PC-9 (cell line): Measurements from ENCODE around the gene KIAA1328. TPM values are rescaled to one million over a fixed set of nuclear protein-coding genes. Genes with fewer than 3 reads are reported as not detected.

Experiments used
- BruUV-seq: library from RNA; stranded (reverse); fragments of 400-500 nt; replicated peaks from 2 replicates; lab custom pipeline; 2021; lab: Mats Ljungman, UMichigan
- CTCF ChIA-PET: fragments of 300-600 bp; sonication (Branson Sonifier 250); formaldehyde crosslinking; loops from one replicate; lab custom pipeline; 2022; ENCODE audit warnings: antibody characterized with exemption; lab: Charles Lee
- POLR2A ChIA-PET: fragments of 300-600 bp; sonication (Branson Sonifier 250); formaldehyde crosslinking; loops from one replicate; lab custom pipeline; 2022; ENCODE audit warnings: antibody characterized with exemption; ENCODE audit not compliant: unreplicated experiment; lab: Charles Lee
- DNase-seq, 2 experiments: peaks; one replicate each; pipeline versions ENCODE4 v3.0.0 to v3.0.0-alpha.2; 2015 to 2022; ENCODE audit warnings: mixed read lengths in 1 of 2
- H2AFZ ChIP-seq: fragments of 200-600 bp; sonication (generic); 2 replicates; pipeline ENCODE4 v1.8.1; 2017; ENCODE audit warnings: antibody characterized with exemption
- H3F3A ChIP-seq: fragments of 200-600 bp; sonication (generic); 2 replicates; pipeline ENCODE4 v1.8.1; 2017; ENCODE audit warnings: antibody characterized with exemption, mild to moderate bottlenecking, low read depth; ENCODE audit not compliant: insufficient read depth
- H3K27ac ChIP-seq: fragments of 200-600 bp; sonication (generic); 2 replicates; pipeline ENCODE4 v1.6.1; 2016; ENCODE audit warnings: mixed run types
- H3K27me3 ChIP-seq: fragments of 200-600 bp; sonication (generic); 2 replicates; pipeline ENCODE4 v1.6.1; 2016; ENCODE audit warnings: low read depth, mixed run types; ENCODE audit not compliant: insufficient read depth
- H3K36me3 ChIP-seq: fragments of 200-600 bp; sonication (generic); 2 replicates; pipeline ENCODE4 v1.6.1; 2016; ENCODE audit warnings: low read depth, mixed run types
- H3K4me1 ChIP-seq: fragments of 200-600 bp; sonication (generic); replicated peaks from 2 replicates; pipeline ENCODE4 v1.6.1; 2016; ENCODE audit warnings: mixed run types; ENCODE audit not compliant: insufficient read depth
- H3K4me2 ChIP-seq: fragments of 200-600 bp; sonication (generic); 2 replicates; pipeline ENCODE4 v1.6.1; 2017; ENCODE audit warnings: mixed run types
- H3K4me3 ChIP-seq: fragments of 200-600 bp; sonication (generic); 2 replicates; pipeline ENCODE4 v1.6.1; 2016; ENCODE audit warnings: mixed run types
- H3K79me2 ChIP-seq: fragments of 200-600 bp; sonication (generic); 2 replicates; pipeline ENCODE4 v1.6.1; 2017; ENCODE audit warnings: low read depth, mixed run types
- H3K9me2 ChIP-seq: fragments of 200-600 bp; sonication (generic); 2 replicates; pipeline ENCODE4 v1.8.1; 2017; ENCODE audit warnings: mild to moderate bottlenecking; ENCODE audit not compliant: insufficient read depth
- H3K9me3 ChIP-seq: fragments of 200-600 bp; sonication (generic); 2 replicates; pipeline ENCODE4 v1.8.1; 2016; ENCODE audit warnings: low read depth; ENCODE audit not compliant: insufficient read depth
- H4K20me1 ChIP-seq: fragments of 200-600 bp; sonication (generic); 2 replicates; pipeline ENCODE4 v1.8.1; 2017; ENCODE audit not compliant: insufficient read depth
- CTCF ChIP-seq: fragments of 200-600 bp; sonication (generic); conservative IDR thresholded peaks from 2 replicates; pipeline ENCODE4 v1.6.1; 2017; ENCODE audit warnings: mixed run types, antibody characterized with exemption, mild to moderate bottlenecking, moderate library complexity
- EZH2 ChIP-seq: fragments of 200-600 bp; sonication (generic); IDR thresholded peaks from 2 replicates; pipeline ENCODE4 v1.8.0; 2017; ENCODE audit warnings: antibody characterized with exemption, low read depth
- intact Hi-C: fragments of 100-400 bp; cut with micrococcal nuclease; formaldehyde crosslinking; loops from one replicate; pipeline ENCODE4 v1.10.0; 2022; ENCODE audit not compliant: unreplicated experiment
- total RNA-seq: library from RNA; stranded (reverse); gene quantifications from 2 replicates; pipeline ENCODE4 v1.2.3, GENCODE V29; 2021

Gene KIAA1328
- total RNA-seq, 1 experiment from 2014 or later = 6.5 TPM

GRCh38 chr18:36850527-36851201 is 21.7 kb downstream of the KIAA1328 start:
- POLR2A ChIA-PET = interaction anchor here (0.5 kb wide), 1 partner anchor 1610 kb away, joined by 23 read pairs; no protein-coding TSS in a partner anchor
- DNase-seq = peak in 1 of 2 experiments; percentile 52

GRCh38 chr18:36851202-36851590 is 22.3 kb downstream of the KIAA1328 start:
- no peaks in the 10 kb centered on the region for H3K27me3 ChIP-seq
- no peaks in the 10 kb centered on the region for H3F3A ChIP-seq
- no peaks in the 10 kb centered on the region for H3K9me2 ChIP-seq
- no peak for DNase-seq
- ChIA-PET CTCF (no interaction called here), POLR2A (no interaction called here)
- no peak overlapping the region for H3K4me3 ChIP-seq
- TF ChIP-seq CTCF = no peak
- TF ChIP-seq EZH2 = no peak
- no peaks in the 10 kb centered on the region for H3K9me3 ChIP-seq
- intact Hi-C loops = no loop called here
- H2AFZ ChIP-seq = no peak overlapping the region
- no peaks in the 10 kb centered on the region for H3K36me3 ChIP-seq
- H3K4me2 ChIP-seq = no peak overlapping the region
- H3K27ac ChIP-seq = no peak overlapping the region
- no peaks in the 10 kb centered on the region for H4K20me1 ChIP-seq
- no TSS peak for BruUV-seq
- H3K4me1 ChIP-seq = peaks cover 11% of the 10 kb centered on the region
- no peaks in the 10 kb centered on the region for H3K79me2 ChIP-seq

More at GRCh38 chr18:36850527-36851201, 21.7 kb downstream of the KIAA1328 start:
- H3K4me3 ChIP-seq = no peak overlapping the region
- no peaks in the 10 kb centered on the region for H3F3A ChIP-seq
- no peaks in the 10 kb centered on the region for H3K36me3 ChIP-seq
- intact Hi-C loops = no loop called here
- no peak overlapping the region for H2AFZ ChIP-seq
- no peaks in the 10 kb centered on the region for H3K9me3 ChIP-seq
- H3K4me2 ChIP-seq = no peak overlapping the region
- no TSS peak for BruUV-seq
- no peaks in the 10 kb centered on the region for H3K27me3 ChIP-seq
- no peak for TF ChIP-seq CTCF
- no peak for TF ChIP-seq EZH2
- peaks cover 11% of the 10 kb centered on the region for H3K4me1 ChIP-seq
- no peaks in the 10 kb centered on the region for H3K79me2 ChIP-seq
- H3K9me2 ChIP-seq = no peaks in the 10 kb centered on the region
- no peaks in the 10 kb centered on the region for H4K20me1 ChIP-seq
- H3K27ac ChIP-seq = no peak overlapping the region
- CTCF ChIA-PET = no interaction called here

GRCh38 chr18:36856815-36857214 is 27.9 kb downstream of the KIAA1328 start:
- H4K20me1 ChIP-seq = no peaks in the 10 kb centered on the region
- TF ChIP-seq EZH2 = no peak
- no peak for TF ChIP-seq CTCF
- no peak overlapping the region for H3K4me3 ChIP-seq
- no peak for DNase-seq
- no peaks in the 10 kb centered on the region for H3K4me1 ChIP-seq
- intact Hi-C loops = no loop called here
- no peaks in the 10 kb centered on the region for H3K9me3 ChIP-seq
- no peaks in the 10 kb centered on the region for H3F3A ChIP-seq
- H3K27me3 ChIP-seq = no peaks in the 10 kb centered on the region
- H3K9me2 ChIP-seq = no peaks in the 10 kb centered on the region
- no peak overlapping the region for H3K27ac ChIP-seq
- no TSS peak for BruUV-seq
- no peaks in the 10 kb centered on the region for H3K79me2 ChIP-seq
- H3K36me3 ChIP-seq = no peaks in the 10 kb centered on the region
- H2AFZ ChIP-seq = no peak overlapping the region
- no peak overlapping the region for H3K4me2 ChIP-seq
- CTCF ChIA-PET = no interaction called here
- POLR2A ChIA-PET = no interaction called here
